ENCODE measurements around the gene PITX1.

PITX1 gene

DNA sequence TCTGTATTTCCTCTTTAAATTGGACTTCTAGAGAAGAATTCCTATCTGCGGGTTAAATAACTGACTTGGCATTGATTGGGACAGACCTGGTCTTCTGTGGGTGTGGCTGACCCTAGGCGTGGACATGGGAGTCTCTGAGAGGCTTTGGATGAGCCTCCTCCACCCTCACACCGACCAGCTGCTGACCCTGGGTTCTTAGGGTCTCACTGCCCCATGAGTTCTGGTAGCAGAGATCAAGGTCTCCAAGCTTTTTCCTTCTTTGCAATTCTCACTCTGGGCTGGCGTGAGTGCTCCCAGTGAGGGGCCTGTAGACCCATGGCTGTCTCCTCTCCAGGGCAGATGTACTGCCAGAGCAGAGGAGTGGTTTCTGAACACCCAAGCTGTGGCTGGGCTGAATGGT is 41.6 kb upstream of the PITX1 start:
- H3K4me3 ChIP-seq (ENCODE audit: low read depth, low read length), result no peak overlapping the region
- no peak for DNase-seq (ENCODE audit: low read depth, low spot score)
- in situ Hi-C loops (cut with HindIII; ENCODE audit: low sequenced_read_pairs), result no loop called here
- TF ChIP-seq CTCF (IDR thresholded peaks at IDR 0.05; ENCODE audit: low read depth, low read length), result no peak

GRCh38 chr5:135073761-135074345 is 39.8 kb upstream of the PITX1 start:
- in situ Hi-C loops (cut with HindIII; ENCODE audit: low sequenced_read_pairs), result no loop called here
- DNase-seq (ENCODE audit: low read depth, low spot score), result no peak
- no peak overlapping the region for H3K4me3 ChIP-seq (ENCODE audit: low read depth, low read length)
- TF ChIP-seq CTCF (IDR thresholded peaks at IDR 0.05; ENCODE audit: low read depth, low read length), result no peak

GRCh38 chr5:135072387-135073281 is 38.6 kb upstream of the PITX1 start:
- in situ Hi-C loops (cut with HindIII; ENCODE audit: low sequenced_read_pairs), result no loop called here

DNA sequence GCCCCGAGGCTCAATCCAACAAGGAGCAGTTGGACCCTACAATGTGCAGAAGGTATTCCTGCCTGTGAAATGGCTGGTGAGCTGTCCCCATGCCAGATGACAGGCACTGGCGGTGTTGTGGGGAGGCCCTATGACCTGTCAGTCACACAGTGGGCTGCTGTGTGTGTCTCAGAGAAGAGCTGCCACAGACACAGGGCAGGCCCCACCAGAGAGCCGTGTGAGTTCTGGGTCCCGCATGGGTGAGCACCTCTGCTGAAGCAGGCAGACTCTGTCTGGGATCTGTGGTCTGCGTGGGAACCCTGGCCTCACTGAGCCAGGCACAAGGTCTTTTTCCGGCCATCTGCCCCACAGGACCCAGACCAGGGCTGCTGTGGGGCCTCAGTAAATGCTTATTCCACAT is 37.3 kb upstream of the PITX1 start:
- in situ Hi-C loops (cut with HindIII; ENCODE audit: low sequenced_read_pairs), result no loop called here
- DNase-seq (ENCODE audit: low read depth, low spot score), result no peak
- no peak overlapping the region for H3K4me3 ChIP-seq (ENCODE audit: low read depth, low read length)
- TF ChIP-seq CTCF (IDR thresholded peaks at IDR 0.05; ENCODE audit: low read depth, low read length), result no peak

More at GRCh38 chr5:135072387-135073281, 38.6 kb upstream of the PITX1 start:
- DNase-seq (ENCODE audit: low read depth, low spot score), result no peak
- TF ChIP-seq CTCF (IDR thresholded peaks at IDR 0.05; ENCODE audit: low read depth, low read length), result no peak
- no peak overlapping the region for H3K4me3 ChIP-seq (ENCODE audit: low read depth, low read length)

GRCh38 chr5:135069895-135070657 is 36.0 kb upstream of the PITX1 start:
- in situ Hi-C loops (cut with HindIII; ENCODE audit: low sequenced_read_pairs), result no loop called here
- no peak for TF ChIP-seq CTCF (IDR thresholded peaks at IDR 0.05; ENCODE audit: low read depth, low read length)
- no peak overlapping the region for H3K4me3 ChIP-seq (ENCODE audit: low read depth, low read length)
- DNase-seq (ENCODE audit: low read depth, low spot score), result no peak

DNA sequence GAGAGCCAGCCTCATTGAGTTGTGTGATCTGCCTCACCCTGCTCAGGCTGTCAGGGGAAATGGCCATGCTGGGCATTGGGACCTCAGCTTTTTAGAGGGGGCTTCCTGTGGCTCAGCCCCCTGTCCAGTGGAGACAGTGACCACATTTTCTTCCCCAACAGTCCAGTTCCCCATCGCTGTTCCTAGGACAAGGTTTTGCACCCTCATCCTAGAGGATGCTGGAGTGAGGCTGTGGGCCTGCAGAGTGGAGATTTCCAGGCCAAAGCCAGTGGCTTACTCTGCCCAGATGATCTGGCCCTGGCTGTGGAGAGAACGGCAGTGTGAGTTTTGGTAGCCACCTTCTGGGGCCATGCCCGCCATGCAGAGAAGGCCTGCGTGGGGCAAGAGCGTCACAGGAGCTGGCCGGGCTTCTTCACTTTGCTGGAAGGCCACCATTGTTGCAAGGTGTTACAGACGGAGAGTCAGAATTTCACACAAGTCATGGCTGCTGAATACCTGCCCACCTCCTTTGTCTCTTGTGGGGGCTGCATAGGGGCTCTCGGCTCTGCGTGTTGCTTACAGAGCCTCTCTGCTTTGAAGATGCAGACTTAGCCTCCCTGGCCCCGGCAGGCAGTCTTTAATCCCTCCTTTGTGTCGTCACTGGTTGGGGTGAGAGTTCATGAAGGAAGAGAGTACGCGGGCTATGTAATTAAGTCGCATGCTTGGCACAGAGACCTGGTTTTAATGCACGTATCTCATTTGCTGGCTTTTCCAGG is 35.2 kb upstream of the PITX1 start:
- TF ChIP-seq CTCF (IDR thresholded peaks at IDR 0.05; ENCODE audit: low read depth, low read length), result no peak

More for the DNA sequence above, 35.2 kb upstream of the PITX1 start:
- in situ Hi-C loops (cut with HindIII; ENCODE audit: low sequenced_read_pairs), result no loop called here
- H3K4me3 ChIP-seq (ENCODE audit: low read depth, low read length), result no peak overlapping the region
- no peak for DNase-seq (ENCODE audit: low read depth, low spot score)

All from astrocyte of the spinal cord (primary cell).